22Rv1 (cell line): Measurements from ENCODE around the gene FAM13B.

Experiments
- CTCF ChIP-seq: fragments of 450-650 bp; IDR thresholded peaks from 2 replicates; pipeline ENCODE4 v1.5.1; 2017; ENCODE audit warnings: mild to moderate bottlenecking
- ZFX ChIP-seq: fragments of 450-650 bp; IDR thresholded peaks from 2 replicates; pipeline ENCODE4 v1.6.1; 2017; ENCODE audit warnings: antibody characterized with exemption, borderline replicate concordance

- no peak for TF ChIP-seq CTCF
- no peak for TF ChIP-seq ZFX
Observed at GRCh38 chr5:138082033-138082432, 49.2 kb upstream of the FAM13B start.
